ENCODE measurements around the gene MTG1.

DNA sequence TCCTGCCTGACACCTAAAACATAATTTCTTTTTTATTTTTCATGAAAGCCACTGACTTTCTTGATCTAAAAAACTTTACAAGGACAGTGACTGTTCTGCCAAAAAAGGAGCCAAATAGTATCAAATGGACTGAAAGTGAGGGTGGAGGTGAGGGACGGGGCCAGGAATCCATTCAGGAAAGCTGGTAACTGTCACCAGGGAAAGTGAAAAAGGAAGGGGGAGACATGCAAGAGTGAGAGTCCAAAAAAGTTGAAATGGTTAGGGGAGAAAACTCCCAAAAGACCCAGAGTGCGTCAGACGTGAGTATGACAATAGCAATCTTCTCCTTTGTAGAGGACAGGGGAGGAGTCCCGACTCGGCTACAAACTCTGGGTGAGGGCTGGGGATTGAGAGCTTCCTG, 49.7 kb upstream of the MTG1 start:
- TF ChIP-seq SP1 (IDR thresholded peaks at IDR 0.05) (no peak), ELF4 (IDR thresholded peaks at IDR 0.05) (no peak)

All from HEK293T (cell line).